SK-N-MC (cell line): ENCODE measurements around the gene KHNYN.
"Not testable (repeated sequence)": the region's sequence is repeated elsewhere in the genome, so short reads cannot be mapped to it uniquely, and the experiment has no call there.

Experiments used
- DNase-seq: peaks from one replicate; pipeline ENCODE4 v3.0.0-alpha.2; 2011; ENCODE audit warnings: low read depth, low spot score
- H3K27ac ChIP-seq: fragments of 200-600 bp; sonication (generic); 2 replicates; pipeline ENCODE4 v1.5.1; 2016; ENCODE audit warnings: mixed run types
- H3K36me3 ChIP-seq: fragments of 200-600 bp; sonication (generic); 2 replicates; pipeline ENCODE4 v1.6.1; 2017; ENCODE audit warnings: antibody characterized with exemption, low read length, mixed read lengths; ENCODE audit not compliant: insufficient read depth
- H3K4me3 ChIP-seq: fragments of 200-600 bp; sonication (generic); 2 replicates; pipeline ENCODE4 v1.5.1; 2016
- H3K9ac ChIP-seq: fragments of 200-600 bp; sonication (generic); 2 replicates; pipeline ENCODE4 v1.8.0; 2017; ENCODE audit warnings: mixed run types, mixed read lengths; ENCODE audit not compliant: insufficient read length
- H3K9me3 ChIP-seq: fragments of 200-600 bp; sonication (generic); 2 replicates; pipeline ENCODE4 v1.6.1; 2017; ENCODE audit warnings: low read depth, mild to moderate bottlenecking, antibody characterized with exemption, low read length, moderate library complexity, mixed read lengths
- EZH2 ChIP-seq: fragments of 200-600 bp; sonication (generic); IDR thresholded peaks from one replicate; pipeline ENCODE4 v1.6.1; 2017; ENCODE audit warnings: antibody characterized with exemption
- FOXP2 ChIP-seq: optimal IDR thresholded peaks from 2 replicates; pipeline ENCODE3; 2011; ENCODE audit warnings: mild to moderate bottlenecking, moderate library complexity; ENCODE audit not compliant: insufficient read depth; ENCODE audit errors: extremely low read length, control extremely low read depth
- POLR2AphosphoS5 ChIP-seq: IDR thresholded peaks from 2 replicates; pipeline ENCODE4 v1.6.1; 2012; ENCODE audit warnings: mild to moderate bottlenecking, low read depth, low read length, borderline replicate concordance

Gene KHNYN

DNA sequence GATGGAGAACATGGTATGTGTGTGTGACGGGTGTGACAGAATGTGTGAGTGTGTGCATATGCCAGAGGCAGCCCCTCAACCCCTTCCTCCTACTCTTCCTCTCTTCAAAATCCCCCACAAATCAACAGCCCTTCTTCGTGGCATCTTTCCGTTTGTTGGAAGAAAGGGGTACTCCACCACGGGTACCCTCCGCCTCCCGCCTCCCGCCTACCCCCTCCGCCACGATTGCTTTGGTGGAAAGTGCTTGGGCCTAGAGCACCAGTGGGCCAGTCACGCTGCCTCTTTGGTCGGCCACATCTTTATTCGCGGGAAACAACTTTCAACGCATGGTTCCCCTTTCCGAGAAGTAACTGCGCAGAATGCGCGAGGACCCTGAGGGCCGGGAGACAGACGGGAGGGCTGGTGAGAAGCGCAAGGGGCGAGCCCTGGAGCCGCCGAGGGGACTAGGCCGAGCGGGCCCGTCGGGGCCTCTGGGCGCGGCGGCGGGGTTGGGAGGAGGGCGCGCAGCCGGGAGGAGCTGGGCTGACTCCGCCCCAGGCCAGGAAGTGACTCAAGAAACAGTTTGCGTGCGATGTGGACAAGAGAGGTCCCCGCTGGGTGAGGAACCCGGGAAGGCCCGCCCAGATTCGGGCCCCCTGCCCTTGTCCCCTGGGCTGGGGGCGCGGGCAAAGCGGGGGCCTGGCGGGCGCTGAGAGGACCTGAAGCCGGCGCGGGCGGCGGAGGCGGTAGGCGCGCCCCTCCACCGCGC is at the start of gene KHNYN, which contains the start of gene CBLN3:
KHNYN (plus strand) TSS at position 560 of the 748 bp plus-strand sequence. CDS start 777 bp downstream, outside the sequence.
CBLN3 (minus strand) TSS at position 274 of the 748 bp plus-strand sequence. CDS start 614 bp downstream, outside the sequence.
- no peak within 1 kb of the TSS for H3K27ac ChIP-seq
- H3K9me3 ChIP-seq, result no peaks in the 10 kb centered on the region
- TF ChIP-seq EZH2 (no peak), POLR2AphosphoS5 (peak; percentile 77), FOXP2 (no peak)
- peak within 1 kb of the TSS; percentile 82 for H3K4me3 ChIP-seq
- peak within 1 kb of the TSS; percentile 84 for H3K9ac ChIP-seq
- peaks cover 4% of the 10 kb centered on the region; the same call in 1 of the 2 replicates for H3K36me3 ChIP-seq
- DNase-seq, result no peak

DNA sequence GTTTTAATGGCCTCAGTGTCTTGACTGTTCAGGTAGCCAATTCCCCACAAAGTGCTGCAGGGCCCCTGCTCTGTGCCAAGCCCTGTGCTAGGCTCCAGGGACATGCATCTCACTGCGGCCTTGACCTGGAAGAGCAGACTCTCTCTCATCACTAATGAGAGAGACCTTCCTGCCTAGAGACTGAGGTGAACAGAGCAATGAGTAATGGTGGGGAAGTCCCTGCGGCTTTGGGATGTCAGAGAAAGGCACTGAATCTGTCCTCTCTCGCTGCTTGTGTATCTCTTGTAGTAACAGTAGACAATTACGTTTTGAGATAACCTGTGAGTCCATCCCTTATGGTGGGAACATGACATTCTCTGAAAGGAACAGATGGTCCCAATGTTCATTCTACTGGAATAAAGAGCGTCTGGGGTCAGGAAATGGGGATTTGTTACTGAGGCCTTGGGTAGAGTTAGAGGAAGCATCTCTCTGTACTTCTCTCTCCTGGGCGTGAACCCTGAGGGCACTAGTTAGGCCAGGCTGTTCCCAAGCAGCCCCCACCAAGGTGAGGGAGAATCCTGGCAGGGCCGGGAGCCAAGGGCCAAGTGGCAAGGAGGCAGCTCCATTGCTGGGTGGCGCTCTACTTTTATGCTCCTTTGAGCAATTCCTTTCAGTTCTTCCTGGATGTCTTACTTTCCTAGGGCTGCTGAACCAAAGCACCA is 48.2 kb upstream of the KHNYN start:
- TF ChIP-seq FOXP2 (no peak), EZH2 (no peak), POLR2AphosphoS5 (no peak)
- Histone ChIP-seq H3K9ac (no peak overlapping the region), H3K27ac (no peak overlapping the region), H3K9me3 (no peaks in the 10 kb centered on the region), H3K36me3 (peaks cover 7% of the 10 kb centered on the region; the same call in 1 of the 2 replicates), H3K4me3 (no peak overlapping the region)
- no peak for DNase-seq

DNA sequence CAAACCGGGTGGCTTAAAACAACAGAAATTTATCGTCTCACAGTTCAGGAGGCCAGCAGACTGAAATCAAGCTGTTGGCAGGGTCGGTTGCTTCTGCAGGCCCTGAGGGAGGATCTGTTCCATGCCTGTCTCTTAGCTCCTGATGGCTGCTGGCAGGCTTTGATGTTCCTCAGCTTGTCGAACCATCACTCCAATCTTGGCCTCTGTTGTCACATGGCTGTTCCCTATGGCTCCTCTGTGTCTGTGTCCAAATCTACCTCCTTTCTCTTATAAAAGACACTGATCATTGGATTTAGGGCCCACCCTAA is 47.7 kb upstream of the KHNYN start:
- peaks cover 4% of the 10 kb centered on the region; the same call in 1 of the 2 replicates for H3K36me3 ChIP-seq
- H3K9me3 ChIP-seq, result no peaks in the 10 kb centered on the region
- H3K4me3 ChIP-seq, result no peak overlapping the region
- TF ChIP-seq FOXP2 (no peak), EZH2 (no peak), POLR2AphosphoS5 (no peak)
- no peak overlapping the region for H3K9ac ChIP-seq
- no peak for DNase-seq
- H3K27ac ChIP-seq, result no peak overlapping the region

DNA sequence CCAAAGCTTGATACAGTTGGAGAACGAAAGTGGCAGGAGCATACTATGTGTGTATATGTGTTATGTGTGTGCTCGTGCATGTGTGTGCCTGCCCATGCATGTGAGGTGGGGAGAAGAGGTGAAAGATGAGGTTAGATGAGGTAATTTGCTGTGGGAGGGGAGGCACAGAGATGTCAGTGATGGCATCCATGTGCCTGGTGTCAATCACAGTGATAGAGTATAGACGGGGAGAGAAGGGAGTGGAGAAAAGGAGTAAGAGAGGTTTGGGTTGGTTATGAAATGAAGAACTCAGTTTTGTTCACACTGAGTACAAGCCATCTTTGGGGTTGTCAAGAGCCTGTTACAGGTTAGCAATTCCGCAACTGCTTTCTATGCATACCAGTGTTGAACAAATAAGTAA is 45.6 kb upstream of the KHNYN start:
- Histone ChIP-seq H3K36me3 (no peaks in the 10 kb centered on the region), H3K9ac (no peak overlapping the region), H3K4me3 (no peak overlapping the region), H3K9me3 (no peaks in the 10 kb centered on the region), H3K27ac (no peak overlapping the region)
- TF ChIP-seq POLR2AphosphoS5 (no peak), EZH2 (no peak), FOXP2 (no peak)
- DNase-seq, result no peak

DNA sequence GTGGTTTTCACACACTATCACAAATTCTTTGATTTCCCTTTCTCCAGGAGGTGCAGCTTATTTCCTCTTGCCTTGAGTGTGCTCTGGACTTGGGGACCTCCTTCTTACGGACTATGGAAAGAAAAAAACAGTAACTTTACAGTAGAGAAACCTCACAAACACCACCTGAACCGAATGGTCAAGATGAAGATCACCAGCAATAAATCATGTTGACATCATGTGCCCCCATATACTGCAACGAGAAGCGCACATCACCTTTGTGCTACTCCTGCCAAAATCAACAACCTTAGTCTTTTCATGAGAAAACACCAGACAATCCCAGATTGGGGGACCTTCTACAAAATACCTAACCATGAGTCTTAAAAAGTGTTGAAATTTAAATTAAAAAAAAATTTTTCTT is 44.2 kb upstream of the KHNYN start:
- Histone ChIP-seq H3K27ac (no peak overlapping the region), H3K4me3 (no peak overlapping the region), H3K36me3 (no peaks in the 10 kb centered on the region), H3K9me3 (no peaks in the 10 kb centered on the region), H3K9ac (no peak overlapping the region)
- no peak for DNase-seq
- TF ChIP-seq FOXP2 (no peak), POLR2AphosphoS5 (no peak), EZH2 (no peak)

DNA sequence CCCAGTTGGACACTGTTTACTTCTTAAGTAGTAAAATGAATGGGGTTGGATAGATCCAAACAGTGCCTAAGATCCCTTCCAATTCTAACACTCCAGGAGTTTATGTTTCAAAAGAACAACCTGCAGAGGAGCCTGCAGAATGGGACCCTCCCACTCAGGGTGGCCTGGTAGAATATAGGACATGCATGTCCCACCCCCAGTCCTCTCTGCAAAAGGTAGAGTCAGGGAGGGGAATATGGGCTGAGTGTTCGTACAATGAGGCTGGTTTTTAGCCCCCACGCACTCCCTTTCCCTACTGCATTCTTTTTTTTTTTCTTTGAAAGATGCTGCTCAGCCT is 42.8 kb upstream of the KHNYN start:
- Histone ChIP-seq H3K4me3 (no peak overlapping the region), H3K27ac (no peak overlapping the region), H3K9ac (no peak overlapping the region), H3K9me3 (no peaks in the 10 kb centered on the region), H3K36me3 (no peaks in the 10 kb centered on the region)
- DNase-seq, result no peak
- TF ChIP-seq EZH2, result no peak
- TF ChIP-seq FOXP2, result no peak
- TF ChIP-seq POLR2AphosphoS5, result no peak

DNA sequence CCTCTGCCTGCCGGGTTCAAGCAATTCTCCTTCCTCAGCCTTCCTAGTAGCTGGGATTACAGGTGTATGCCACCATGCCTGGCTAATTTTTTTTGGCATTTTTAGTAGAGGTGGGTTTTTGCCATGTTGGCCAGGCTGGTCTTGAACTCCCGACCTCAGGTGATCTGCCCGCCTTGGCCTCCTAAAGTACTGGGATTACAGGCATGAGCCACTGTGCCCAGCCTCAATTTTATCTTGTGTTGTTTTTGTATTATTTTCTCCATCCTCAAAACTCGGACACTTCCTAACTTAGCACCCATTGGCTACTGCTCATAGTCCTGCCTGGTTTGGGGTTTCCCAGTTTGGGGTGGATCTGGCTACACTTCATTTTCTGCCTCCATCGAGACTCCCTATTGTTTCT is 42.2 kb upstream of the KHNYN start:
- H3K9ac ChIP-seq, DNase-seq, H3K9me3 ChIP-seq: not testable (repeated sequence)

DNA sequence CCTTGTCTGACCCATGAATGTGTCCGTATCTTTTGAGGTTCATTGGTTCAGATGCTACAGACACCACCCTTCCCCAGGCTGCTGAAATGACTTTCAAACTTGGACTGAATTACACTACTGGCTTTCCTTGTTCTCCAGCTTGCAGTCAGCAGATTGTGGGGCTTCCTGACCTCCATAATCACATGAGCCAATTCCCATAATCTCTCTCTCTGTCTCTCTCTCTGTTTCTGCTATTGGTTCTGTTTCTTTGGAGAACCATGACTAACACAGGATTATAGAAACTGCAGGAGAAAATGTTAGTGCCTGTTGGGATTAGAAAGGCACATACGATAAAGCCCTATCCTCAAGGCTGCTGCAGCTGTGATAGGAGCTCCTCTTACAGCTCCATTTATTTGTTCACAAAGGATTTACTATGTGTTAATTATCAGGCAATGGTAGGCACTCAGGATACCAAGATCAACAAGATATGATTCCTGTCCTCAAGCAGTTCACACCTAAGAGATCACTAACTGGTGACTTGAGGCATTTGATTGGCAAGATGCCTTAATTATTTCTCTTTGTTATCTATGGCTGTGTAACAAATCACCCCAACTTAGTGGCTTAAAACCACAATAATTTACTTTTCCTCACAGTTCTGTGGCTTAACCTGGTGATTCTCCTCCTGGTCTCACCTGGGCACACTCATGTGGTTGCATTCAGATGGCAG is 41.1 kb upstream of the KHNYN start:
- Histone ChIP-seq H3K9ac (no peak overlapping the region), H3K27ac (no peak overlapping the region), H3K4me3 (no peak overlapping the region), H3K36me3 (no peaks in the 10 kb centered on the region), H3K9me3 (no peaks in the 10 kb centered on the region)
- TF ChIP-seq POLR2AphosphoS5 (no peak), EZH2 (no peak)
- DNase-seq, result no peak

More for the DNA sequence above, 42.2 kb upstream of the KHNYN start:
- not testable (repeated sequence) for H3K27ac ChIP-seq, H3K36me3 ChIP-seq, H3K4me3 ChIP-seq
